LNCAP (cell line): Measurements from ENCODE around the gene ZCCHC24.

Source experiments
- CTCF ChIP-seq: fragments of 450-650 bp; IDR thresholded peaks from 2 replicates; pipeline ENCODE4 v1.5.1; 2017; ENCODE audit warnings: mild to moderate bottlenecking

The ZCCHC24 gene

GRCh38 chr10:79443338-79444198 lies 1.9 kb downstream of the ZCCHC24 start:
- TF ChIP-seq CTCF: no peak

- no peak for TF ChIP-seq CTCF
These were observed 3.0 kb downstream of the ZCCHC24 start for GRCh38 chr10:79442171-79443040.

- TF ChIP-seq CTCF: no peak
These were observed 4.0 kb downstream of the ZCCHC24 start for GRCh38 chr10:79441433-79441832.

GRCh38 chr10:79440281-79440680 lies 5.1 kb downstream of the ZCCHC24 start:
- TF ChIP-seq CTCF: no peak

GRCh38 chr10:79438699-79439085 lies 6.7 kb downstream of the ZCCHC24 start:
- TF ChIP-seq CTCF: no peak

- no peak; the same call in 1 of the 2 replicates for TF ChIP-seq CTCF
These were observed 7.3 kb downstream of the ZCCHC24 start for GRCh38 chr10:79438021-79438698.

- no peak for TF ChIP-seq CTCF
These were observed 8.2 kb downstream of the ZCCHC24 start for GRCh38 chr10:79437111-79437814.
